Thyroid gland (tissue), 4 donors: ENCODE data around the gene SAFB2. TPM values are rescaled to one million over a fixed set of nuclear protein-coding genes. Genes with fewer than 3 reads are reported as not detected.

ENCODE experiments used
- DNase-seq, 2 donors: peaks; one replicate each; pipeline ENCODE4 v3.0.0-alpha.2; 2019
- H3K27ac ChIP-seq, 3 donors: fragments of 200-600 bp; sonication (generic); 1 replicate in 2 of 3; 2 replicates in 1 of 3; pipeline ENCODE4 v1.5.1; 2016 to 2019; ENCODE audit warnings: mild to moderate bottlenecking in 1 of 3, moderate library complexity in 1 of 3
- H3K27me3 ChIP-seq: fragments of 200-600 bp; sonication (generic); one replicate; pipeline ENCODE4 v1.5.1; 2019
- H3K36me3 ChIP-seq, 2 donors: fragments of 200-600 bp; sonication (generic); one replicate each; pipeline ENCODE4 v1.5.1; 2016 to 2019
- H3K4me1 ChIP-seq, 2 donors: fragments of 200-600 bp; sonication (generic); one replicate each; pipeline ENCODE4 v1.5.1; 2017 to 2019
- H3K4me3 ChIP-seq, 3 donors: fragments of 200-600 bp; sonication (generic); replicated peaks in 1 of 3; 1 replicate in 2 of 3; 2 replicates in 1 of 3; pipeline ENCODE4 v1.5.1; 2016; ENCODE audit warnings: mild to moderate bottlenecking in 1 of 3
- H3K9me3 ChIP-seq: fragments of 200-600 bp; sonication (generic); one replicate; pipeline ENCODE4 v1.5.1; 2017
- POLR2A ChIP-seq, 2 donors: fragments of 450-650 bp; IDR thresholded peaks; one replicate each; pipeline ENCODE4 v1.6.1; 2017; ENCODE audit warnings: antibody characterized with exemption in 2 of 2, mild to moderate bottlenecking in 2 of 2, moderate library complexity in 1 of 2
- WGBS, 2 donors: methylation state at CpG; one replicate each; pipeline ENCODE4 v1.1.5; 2017; 5-methylcytosine and 5-hydroxymethylcytosine counted together
- intact Hi-C: fragments of 100-400 bp; cut with DNase I; formaldehyde crosslinking; loops from one replicate; pipeline ENCODE4 v1.15.1; 2023
- total RNA-seq, 4 donors: library from RNA; depleted of rRNA; stranded (reverse); fragments of >200 nt; gene quantifications; one replicate each; pipeline ENCODE4 v1.2.3, GENCODE V29; 2016
- TF ChIP-seq, protein P1 (sequence below), 6 experiments: fragments of 200-600 bp in 3 of 6; fragments of 450-650 bp in 3 of 6; sonication (generic) in 3 of 6; IDR thresholded peaks; one replicate each; pipeline ENCODE4 v1.5.1; 2016 to 2019; ENCODE audit warnings: antibody characterized with exemption in 6 of 6, mild to moderate bottlenecking in 2 of 6, inconsistent platforms in 1 of 6, moderate library complexity in 1 of 6

The SAFB2 gene
- total RNA-seq, 4 donors from 2014 or later, result 52.2 to 74.5 (median 65.3) TPM

GRCh38 chr19:5666921-5667610, 44.5 kb upstream of the SAFB2 start:
- 92 to 93% methylated on average over 23 of the region's 26 CpGs for WGBS, 2 donors
- Histone ChIP-seq H3K4me1 (no peaks in the 10 kb centered on the region), H3K9me3 (no peaks in the 10 kb centered on the region), H3K36me3 (peaks cover 77 to 83% of the 10 kb centered on the region in 2 donors), H3K27ac (no peak overlapping the region), H3K27me3 (no peaks in the 10 kb centered on the region), H3K4me3 (no peak overlapping the region)
- DNase-seq, result no peak
- intact Hi-C loops, result no loop called here
- no peak for TF ChIP-seq POLR2A (IDR thresholded peaks at IDR 0.05)
- TF ChIP-seq, protein P1, sequence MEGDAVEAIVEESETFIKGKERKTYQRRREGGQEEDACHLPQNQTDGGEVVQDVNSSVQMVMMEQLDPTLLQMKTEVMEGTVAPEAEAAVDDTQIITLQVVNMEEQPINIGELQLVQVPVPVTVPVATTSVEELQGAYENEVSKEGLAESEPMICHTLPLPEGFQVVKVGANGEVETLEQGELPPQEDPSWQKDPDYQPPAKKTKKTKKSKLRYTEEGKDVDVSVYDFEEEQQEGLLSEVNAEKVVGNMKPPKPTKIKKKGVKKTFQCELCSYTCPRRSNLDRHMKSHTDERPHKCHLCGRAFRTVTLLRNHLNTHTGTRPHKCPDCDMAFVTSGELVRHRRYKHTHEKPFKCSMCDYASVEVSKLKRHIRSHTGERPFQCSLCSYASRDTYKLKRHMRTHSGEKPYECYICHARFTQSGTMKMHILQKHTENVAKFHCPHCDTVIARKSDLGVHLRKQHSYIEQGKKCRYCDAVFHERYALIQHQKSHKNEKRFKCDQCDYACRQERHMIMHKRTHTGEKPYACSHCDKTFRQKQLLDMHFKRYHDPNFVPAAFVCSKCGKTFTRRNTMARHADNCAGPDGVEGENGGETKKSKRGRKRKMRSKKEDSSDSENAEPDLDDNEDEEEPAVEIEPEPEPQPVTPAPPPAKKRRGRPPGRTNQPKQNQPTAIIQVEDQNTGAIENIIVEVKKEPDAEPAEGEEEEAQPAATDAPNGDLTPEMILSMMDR (IDR thresholded peaks at IDR 0.05), result no peak

- DNase-seq, result no peak
- 73 to 82% methylated on average over 10 of the region's 10 CpGs for WGBS, 2 donors
These were observed 43.4 kb upstream of the SAFB2 start for GRCh38 chr19:5665781-5666513.

GRCh38 chr19:5664515-5664914, 41.9 kb upstream of the SAFB2 start:
- peaks cover 93 to 97% of the 10 kb centered on the region in 2 donors for H3K36me3 ChIP-seq
- TF ChIP-seq POLR2A (IDR thresholded peaks at IDR 0.05), result no peak
- TF ChIP-seq, protein P1 (IDR thresholded peaks at IDR 0.05), result no peak
- WGBS, 2 donors, result 92 to 100% methylated on average over 2 of the region's 2 CpGs
- no peak for DNase-seq
- no peaks in the 10 kb centered on the region for H3K4me1 ChIP-seq
- H3K9me3 ChIP-seq, result no peaks in the 10 kb centered on the region
- H3K27ac ChIP-seq, result no peak overlapping the region
- intact Hi-C loops, result no loop called here
- no peak overlapping the region for H3K4me3 ChIP-seq
- H3K27me3 ChIP-seq, result no peaks in the 10 kb centered on the region

More at GRCh38 chr19:5665781-5666513, 43.4 kb upstream of the SAFB2 start:
- Histone ChIP-seq H3K4me3 (no peak overlapping the region), H3K27me3 (no peaks in the 10 kb centered on the region), H3K27ac (no peak overlapping the region), H3K9me3 (no peaks in the 10 kb centered on the region), H3K4me1 (no peaks in the 10 kb centered on the region), H3K36me3 (peaks cover 88 to 90% of the 10 kb centered on the region in 2 donors)
- no peak for TF ChIP-seq POLR2A (IDR thresholded peaks at IDR 0.05)
- intact Hi-C loops, result no loop called here

DNA sequence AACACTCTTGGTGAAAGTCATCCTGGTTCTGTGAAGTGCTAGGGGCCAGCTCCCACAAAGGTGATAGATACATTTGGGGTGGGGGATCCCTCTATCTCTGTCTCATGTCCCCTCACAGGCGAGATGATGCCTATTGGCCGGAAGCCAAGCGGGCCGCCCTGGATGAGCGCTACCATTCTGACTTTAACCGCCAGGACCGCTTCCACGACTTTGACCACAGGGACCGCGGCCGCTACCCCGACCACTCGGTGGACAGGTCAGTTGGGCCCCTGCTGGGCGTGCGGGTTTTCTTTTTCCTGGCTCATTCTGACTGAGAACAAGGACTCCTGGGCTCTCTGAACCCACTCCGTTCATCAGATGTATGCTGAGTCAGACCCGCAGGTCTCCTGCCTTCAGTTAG, 41.3 kb upstream of the SAFB2 start:
- H3K27ac ChIP-seq, result no peak overlapping the region
- H3K27me3 ChIP-seq, result no peaks in the 10 kb centered on the region
- WGBS, 2 donors, result 96 to 97% methylated on average over 11 to 17 of the region's 17 CpGs
- intact Hi-C loops, result no loop called here
- DNase-seq, result no peak
- no peaks in the 10 kb centered on the region for H3K4me1 ChIP-seq
- H3K4me3 ChIP-seq, result no peak overlapping the region
- TF ChIP-seq POLR2A (IDR thresholded peaks at IDR 0.05), result no peak
- TF ChIP-seq, protein P1 (IDR thresholded peaks at IDR 0.05), result no peak
- peaks cover 93 to 97% of the 10 kb centered on the region in 2 donors for H3K36me3 ChIP-seq
- H3K9me3 ChIP-seq, result no peaks in the 10 kb centered on the region

DNA sequence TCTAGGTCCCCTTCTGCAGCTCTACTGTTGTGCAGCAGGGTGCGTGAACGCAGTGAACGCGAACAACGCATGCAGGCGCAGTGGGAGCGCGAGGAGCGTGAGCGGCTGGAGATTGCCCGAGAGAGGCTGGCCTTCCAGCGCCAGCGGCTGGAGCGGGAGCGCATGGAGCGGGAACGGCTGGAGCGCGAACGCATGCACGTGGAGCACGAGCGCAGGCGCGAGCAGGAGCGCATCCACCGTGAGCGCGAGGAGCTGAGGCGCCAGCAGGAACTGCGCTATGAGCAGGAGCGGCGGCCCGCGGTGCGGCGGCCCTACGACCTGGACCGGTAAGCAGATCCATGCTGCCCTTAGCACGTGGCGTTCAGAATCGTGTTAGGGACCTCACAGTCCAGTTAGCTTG, 38.9 kb upstream of the SAFB2 start:
- 96 to 97% methylated on average over 42 of the region's 42 CpGs for WGBS, 2 donors
- no peaks in the 10 kb centered on the region for H3K27me3 ChIP-seq
- TF ChIP-seq, protein P1 (IDR thresholded peaks at IDR 0.05), result no peak
- no peak for TF ChIP-seq POLR2A (IDR thresholded peaks at IDR 0.05)

More for the DNA sequence above, 38.9 kb upstream of the SAFB2 start:
- Histone ChIP-seq H3K4me1 (no peaks in the 10 kb centered on the region), H3K4me3 (no peak overlapping the region), H3K36me3 (peaks cover 96% of the 10 kb centered on the region in 2 donors), H3K27ac (no peak overlapping the region), H3K9me3 (no peaks in the 10 kb centered on the region)
- no peak for DNase-seq
- intact Hi-C loops, result no loop called here
